Limb (tissue), 2 donors: ENCODE measurements around the gene CEACAM21.
"Not testable (repeated sequence)": the region's sequence is repeated elsewhere in the genome, so short reads cannot be mapped to it uniquely, and the experiment has no call there.

ENCODE experiments used
- DNase-seq, 2 donors: peaks; one replicate each; pipeline ENCODE4 v3.0.0-alpha.2; 2016; ENCODE audit errors: extremely low spot score in 2 of 2

Gene CEACAM21

DNA sequence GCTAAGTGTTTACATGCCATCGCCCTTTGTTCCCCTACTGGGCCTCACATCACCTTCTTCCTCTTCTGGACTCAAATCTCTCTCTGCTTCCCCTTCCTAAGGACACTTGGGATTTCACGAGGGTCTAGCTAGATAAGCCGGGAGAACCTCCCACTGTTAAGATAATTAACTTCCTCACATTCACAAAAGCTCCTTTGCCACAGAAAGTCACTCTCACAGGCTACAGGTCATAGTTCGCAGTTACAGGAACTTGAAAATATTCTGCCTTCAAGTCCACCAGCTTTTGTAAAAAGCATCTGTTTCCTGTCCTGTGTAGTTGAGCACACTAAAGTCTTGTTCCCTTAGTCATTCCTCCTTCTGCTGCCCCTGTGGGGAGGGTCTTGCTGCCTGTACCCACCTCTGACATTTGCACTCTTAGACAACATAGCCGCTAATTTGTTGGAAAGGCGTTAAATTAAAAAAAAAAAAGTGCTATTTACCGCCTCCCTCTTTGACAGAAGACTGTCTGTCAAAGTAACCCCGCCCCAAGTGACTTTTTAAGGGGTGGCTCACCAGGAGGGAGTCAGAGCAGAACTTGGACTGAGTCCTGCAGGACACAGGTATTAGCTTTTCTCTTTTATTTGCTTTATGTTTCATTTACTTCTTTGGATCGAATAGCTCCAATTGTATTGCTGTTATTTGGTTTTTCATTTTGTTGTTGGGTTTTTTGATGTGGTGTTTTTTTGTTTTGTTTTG lies 26.8 kb upstream of the CEACAM21 start:
- no peak for DNase-seq

DNA sequence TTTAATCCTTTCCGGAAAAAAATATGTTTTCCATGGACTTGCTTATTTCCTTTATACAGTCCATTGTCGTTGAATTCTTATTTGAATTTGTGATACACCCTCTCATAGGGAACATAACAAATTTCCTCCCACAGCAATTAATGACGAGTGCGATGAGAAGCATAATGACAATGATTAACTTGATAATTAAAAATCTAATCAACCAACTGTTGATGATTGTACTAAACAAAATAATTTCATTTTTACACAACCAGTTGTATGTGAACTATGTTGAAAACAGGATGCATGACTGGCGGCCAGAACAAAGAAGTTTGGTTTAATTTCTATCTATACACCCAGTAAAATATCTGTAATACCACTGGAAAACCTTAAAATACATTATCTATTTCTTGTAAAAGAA lies 26.1 kb upstream of the CEACAM21 start:
- DNase-seq = no peak

DNA sequence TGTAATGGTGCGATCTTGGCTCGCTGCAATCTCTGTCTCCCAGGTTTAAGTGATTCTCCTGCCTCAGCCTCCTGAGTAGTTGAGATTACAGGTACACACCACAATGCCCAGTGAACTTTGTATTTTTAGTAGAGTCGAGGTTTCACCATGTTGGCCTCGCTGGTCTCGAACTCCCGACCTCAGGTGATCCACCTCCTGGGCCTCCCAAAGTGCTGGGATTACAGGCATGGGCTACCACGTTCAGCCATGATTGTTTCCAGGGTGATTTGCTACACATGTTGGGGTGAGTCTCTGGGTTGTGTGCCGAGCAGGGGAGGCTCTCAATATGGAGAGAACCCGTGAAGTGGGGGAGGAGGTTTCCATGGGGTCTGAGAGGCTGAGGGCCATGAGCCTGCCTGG lies 24.8 kb upstream of the CEACAM21 start:
- DNase-seq = no peak

DNA sequence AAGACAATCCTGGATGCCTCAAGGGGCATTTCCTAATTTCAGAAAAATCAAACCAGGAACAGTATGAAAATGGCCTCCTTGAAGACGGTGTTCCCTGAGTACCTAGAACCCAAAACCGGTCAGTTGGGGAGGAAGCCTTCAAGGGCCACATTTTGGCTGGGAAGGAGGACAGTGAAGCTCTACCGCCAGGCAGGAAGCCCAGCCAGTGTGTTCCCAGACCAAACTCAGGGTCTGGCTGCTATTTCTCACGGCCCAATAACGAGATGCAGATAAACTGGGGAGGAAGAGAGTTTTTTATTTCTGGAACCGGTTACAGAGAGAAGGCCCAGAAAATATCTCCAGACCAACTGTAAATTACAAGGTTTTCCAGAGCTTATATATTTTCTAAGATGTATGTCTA lies 24.3 kb upstream of the CEACAM21 start:
- no peak for DNase-seq

DNA sequence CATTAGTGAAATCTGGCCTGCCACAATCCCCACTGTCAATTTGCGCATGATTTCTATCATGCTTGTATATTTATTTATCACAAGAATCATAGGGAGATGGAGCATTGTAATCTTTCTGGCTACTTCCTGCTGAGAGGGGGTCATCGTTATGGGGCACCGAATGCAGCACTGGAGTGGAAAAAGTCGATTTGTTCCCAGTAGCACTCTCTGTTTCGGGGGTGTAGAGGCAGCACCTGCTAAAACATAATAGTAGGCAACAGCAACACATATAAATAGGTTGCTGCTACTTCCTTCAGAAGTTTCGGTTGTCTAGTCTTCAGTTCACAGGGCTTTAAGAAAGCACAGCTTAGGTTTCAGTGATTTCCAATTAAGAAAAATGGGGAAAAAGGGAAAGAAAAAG lies 23.4 kb upstream of the CEACAM21 start:
- DNase-seq = no peak

DNA sequence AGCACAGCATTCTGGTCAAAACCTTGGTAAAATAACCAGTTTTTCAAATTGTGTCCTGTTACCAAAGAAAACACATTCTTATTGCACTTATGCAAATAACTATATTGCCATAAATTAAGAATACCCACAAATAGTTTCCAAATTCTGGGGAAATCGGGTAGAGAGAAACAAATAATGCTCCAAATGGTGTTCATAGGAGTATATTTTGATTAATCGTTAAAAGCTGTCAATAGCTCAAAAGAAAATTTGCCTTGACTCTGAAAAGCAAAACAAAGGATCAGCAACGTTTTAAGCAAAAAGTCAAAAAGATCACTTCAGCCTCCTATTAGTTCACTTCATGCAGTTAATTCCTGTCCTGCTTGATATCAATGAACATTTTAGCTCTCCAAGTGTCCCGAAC lies 22.2 kb upstream of the CEACAM21 start:
- no peak for DNase-seq

DNA sequence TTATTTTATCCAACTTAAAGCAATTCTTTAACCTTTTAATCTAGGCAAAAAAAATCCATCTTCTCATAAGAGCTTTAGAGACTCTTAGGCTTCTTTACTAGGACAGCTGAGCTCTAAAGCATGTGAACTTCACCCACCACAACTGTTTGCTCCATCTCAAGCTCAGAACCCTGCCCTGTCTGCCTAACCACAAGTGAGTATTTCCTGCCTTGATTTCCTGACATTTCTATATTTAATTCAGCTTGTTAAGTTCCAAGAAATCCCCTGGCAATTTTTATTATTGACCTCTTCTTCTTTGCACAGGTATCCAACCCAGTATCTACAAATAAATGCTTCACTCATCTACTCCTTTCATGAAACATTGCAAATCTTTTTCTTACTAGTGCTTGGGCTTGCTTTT lies 21.1 kb upstream of the CEACAM21 start:
- no peak for DNase-seq

DNA sequence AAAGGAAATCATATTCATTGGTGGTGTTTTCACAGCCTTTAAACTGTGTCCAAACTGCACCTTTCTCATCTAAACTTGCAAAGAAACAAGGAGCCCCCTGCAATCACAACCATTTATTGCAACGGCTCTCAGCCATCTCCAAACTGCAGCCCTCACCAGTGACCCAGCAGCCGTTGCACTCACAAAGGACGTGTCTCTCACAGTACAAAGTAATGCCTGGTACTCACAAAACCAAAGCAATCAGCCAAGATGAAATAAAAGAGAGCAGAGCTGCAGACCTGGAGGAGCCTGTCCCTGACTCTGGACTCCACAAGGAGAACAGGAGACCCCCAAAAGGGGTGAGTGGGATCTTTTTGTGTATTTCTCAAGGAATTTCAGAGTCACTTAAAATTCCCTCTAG lies 20.2 kb upstream of the CEACAM21 start:
- DNase-seq = no peak

DNA sequence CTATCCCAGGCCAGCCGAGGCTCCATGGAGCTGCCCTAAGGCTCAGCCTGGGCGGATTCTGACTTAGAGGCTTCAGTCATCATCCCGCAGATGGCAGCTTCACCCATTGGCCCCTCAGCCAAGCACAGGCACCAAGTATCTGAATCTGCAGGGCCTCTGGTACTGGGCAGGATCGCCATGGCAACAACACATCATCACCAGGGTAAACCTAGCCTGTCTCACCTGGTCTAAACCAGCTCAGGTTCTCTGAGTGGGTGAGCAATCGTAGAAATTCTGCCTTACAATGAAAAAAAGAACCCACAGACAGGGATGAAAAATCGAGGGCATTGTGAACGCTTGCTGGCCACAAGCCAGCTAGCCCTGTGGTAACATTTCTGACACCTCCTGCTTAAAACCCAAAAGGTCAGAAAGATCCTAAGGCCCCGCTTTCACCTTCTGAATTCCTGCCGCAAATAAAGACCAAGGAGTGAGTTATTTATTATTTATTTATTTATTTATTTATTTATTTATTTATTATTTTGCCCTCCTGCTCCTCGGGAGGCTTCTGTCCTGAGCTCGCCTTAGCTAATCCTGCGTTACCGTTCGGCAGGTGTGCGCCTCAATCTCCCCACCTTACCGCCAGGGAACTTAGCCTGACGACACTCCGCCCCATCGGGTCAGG lies 12.0 kb upstream of the CEACAM21 start:
- DNase-seq = no peak

DNA sequence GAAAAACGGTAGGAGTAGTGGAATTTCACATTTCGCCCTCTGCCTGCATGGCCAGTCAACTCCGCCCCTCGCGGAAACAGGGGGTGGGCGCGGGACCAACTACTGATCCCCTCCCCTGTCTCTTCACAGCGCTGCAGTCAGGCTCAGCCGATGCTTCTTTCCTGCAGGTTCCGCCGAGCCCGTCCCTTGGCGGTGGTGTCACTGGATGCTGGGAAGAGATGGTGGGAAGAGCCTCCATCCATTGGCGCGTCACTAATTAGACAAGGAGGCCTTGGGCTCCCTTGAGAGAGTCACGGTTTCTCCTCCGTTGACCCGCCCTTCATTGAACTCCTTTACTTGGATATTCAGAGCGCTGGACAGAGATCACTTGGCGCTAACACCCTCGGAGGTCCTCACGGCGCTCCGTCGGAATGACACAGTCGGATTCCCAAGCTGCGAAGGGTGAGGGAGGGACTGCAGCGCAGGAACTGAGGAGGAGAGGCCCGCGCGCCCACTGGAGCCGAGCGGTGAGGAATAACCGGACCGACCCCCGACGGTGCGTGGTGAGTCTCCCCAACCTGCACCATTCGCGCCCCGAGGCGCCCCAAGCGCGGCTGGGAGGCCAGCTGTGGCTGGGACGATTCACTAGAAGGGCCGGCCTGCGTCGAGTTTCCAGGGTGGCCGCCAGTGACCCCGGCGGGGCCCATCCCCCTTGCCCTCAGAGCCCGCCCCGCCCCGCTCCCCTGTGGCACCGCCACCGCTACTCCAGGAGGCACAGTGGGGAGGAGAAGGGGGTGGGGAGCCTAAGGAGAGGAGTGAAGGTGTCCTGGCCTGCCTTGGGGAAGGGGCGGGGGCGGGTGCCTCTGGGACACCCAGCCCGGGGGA lies 11.2 kb upstream of the CEACAM21 start:
- peak in 1 of 2 donors; percentile 38 for DNase-seq

DNA sequence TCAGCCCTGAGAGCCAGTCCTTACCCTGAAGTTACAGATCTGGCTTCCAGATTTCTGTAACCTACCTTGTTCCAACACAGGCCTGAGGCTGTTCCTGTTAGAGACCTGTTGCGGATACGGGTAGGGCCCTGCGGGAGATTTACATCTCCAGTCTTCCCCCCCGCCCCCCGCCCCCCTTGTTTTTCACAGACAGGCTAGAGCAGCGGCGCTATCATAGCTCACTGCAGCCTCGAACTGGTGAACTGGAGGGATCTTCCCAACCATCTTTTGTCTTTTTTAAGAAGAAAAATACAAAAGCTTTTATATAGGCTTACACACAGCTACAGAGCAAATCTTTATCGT lies 10.6 kb upstream of the CEACAM21 start:
- DNase-seq = no peak

DNA sequence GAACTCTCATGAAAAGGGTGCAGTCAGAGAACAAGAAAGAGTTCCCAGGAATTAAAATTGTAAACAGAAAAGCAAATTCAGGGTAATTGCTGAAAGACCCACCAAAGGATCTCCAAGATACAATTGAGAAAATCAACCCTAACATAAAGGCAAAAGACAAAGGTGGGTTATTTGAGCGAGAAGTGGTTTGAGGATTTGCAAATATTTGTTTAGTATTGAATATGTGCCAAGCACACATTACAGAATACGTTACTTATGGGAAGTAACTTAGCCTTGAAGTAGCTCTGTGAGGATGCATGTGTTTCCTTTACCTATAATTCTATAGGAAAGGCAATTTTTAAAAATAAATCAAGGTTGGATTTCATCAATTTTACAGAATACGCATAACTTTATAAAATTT lies 10.0 kb upstream of the CEACAM21 start:
- no peak for DNase-seq

DNA sequence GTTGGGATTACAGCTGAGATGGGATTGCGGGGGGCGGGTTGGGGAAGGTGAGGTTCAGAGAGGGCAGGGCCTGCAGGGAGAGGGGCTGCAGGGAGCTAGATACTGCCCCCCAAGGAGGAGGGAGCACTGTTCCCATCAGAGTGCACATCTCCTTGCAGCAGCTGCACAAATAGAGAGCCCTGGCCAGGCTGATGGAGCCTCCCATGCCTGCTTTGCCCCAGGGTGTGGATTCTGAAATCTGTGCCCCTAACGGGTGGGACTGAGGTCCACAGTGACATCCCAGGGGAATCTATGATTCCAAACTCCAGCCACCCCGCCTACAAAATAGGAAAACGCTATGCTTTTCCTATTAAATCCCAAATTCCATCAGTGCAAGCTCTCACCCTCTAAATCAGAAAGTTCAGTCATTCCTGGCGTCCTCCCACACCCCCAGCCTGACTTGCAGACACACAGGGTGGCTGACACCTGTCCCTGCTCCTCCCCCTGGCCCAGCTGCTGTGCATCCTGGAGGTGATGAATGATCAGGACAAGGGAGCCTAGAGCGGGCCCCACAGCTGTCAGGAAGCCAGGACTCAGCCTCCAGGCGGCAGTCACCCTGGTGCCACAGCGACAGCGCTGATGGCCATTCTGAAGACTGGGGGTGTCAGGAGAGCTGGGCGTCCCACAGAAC lies 6.3 kb upstream of the CEACAM21 start:
- peak in 1 of 2 donors; percentile 37 for DNase-seq

DNA sequence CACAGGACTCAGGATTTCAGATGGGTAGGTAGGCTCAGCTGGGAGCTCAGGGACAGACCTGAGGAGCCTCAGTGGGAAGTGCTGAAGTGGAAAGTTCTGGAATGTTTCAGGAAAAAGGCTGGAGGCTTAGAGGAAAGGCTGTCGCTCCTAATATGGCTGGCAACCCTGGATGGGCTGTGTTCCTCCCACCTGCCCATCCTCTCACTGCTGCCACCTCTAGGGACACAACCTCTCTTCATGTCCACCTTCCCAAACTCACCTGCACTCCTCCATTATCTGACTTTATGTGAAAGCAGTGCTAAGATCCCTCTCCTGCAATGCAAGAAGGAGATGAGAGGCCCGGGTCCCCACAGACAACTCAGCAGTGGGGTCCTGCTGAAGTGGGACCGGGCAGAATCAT lies 5.8 kb upstream of the CEACAM21 start:
- no peak for DNase-seq

DNA sequence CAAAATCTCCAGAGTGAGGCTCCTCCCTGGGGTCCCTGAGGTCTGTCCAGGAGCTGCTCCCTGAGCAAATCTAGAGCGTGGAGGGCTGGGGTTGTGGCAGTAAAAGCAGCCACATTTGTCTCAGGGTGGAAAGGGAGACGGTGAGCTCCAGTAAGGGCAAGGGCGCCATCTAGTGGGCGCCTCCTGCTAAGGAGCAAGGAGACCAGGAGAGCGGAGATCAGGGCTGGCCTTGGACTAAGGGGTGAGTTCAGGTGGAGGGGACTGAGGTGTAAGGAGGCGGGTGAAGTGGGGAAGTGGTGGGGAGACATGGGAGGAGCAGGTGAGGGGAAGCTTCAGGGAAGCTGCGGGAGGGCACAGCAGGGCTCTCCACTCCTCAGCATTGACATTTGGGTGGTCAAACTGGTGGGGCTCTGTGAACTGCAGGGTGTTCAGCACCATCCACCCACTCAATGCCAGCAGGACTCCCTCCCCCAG lies 5.3 kb upstream of the CEACAM21 start:
- DNase-seq = peak; percentile 59 to 80

DNA sequence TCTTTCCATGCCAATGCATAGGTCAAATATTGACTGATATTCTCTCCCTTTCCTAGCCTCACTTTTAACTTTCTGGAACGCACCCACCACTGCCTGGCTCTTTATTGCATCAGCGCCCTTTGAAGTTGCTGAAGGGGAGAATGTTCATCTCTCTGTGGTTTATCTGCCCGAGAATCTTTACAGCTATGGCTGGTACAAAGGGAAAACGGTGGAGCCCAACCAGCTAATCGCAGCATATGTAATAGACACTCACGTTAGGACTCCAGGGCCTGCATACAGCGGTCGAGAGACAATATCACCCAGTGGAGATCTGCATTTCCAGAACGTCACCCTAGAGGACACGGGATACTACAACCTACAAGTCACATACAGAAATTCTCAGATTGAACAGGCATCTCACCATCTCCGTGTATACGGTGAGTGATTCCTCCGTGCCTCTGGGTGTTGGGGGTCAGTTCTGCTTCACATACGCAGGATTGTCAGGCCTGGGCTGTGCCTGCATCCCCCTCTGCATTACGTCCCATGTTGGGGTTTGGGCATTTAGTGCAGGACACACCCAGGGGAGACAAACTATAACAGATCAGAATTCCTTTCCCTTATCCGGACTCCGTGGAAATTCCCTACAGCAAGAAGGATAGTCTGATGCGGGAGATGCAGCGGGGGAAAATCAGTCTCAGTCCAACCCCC lies 1.3 kb downstream of the CEACAM21 start:
- DNase-seq = no peak

DNA sequence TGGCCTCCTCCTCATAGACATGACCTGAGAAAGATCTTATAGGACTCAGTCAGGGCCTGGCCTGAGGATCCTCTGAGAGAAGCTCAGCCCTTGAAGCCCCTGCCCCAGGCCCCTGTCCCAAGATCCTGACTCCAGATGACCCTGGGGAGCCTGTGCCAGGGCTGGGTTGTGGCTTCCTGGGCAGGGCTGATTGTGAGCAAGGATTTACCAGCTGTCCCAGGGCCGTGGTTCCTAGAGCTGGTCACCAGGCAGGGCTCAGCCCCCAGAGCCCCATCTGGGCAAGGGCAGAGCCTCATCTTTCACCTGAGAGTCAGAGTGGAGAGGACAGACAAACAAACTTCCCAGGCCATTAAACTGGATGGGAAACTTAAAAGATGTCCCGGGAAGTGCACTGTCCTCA lies 1.9 kb downstream of the CEACAM21 start:
- DNase-seq = no peak

DNA sequence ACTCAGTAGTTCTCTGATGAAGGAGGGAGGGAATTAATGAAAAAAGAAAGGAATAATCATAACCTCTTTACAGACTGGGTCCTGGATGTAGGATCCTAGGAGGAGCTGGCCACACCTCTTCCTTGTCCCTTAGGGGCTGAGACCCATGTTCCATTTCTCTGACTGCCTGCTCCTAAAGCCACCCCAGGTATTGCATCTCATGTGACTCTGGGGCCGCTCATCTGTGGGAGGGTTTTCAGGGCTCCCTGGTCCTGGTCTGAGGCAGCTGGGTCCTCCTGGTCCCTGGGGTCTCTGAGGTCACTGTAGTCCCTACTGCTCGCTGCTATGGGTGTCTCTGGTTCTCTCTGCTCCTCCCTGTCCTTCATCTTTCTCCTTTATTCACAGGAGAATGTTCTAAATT lies 2.9 kb downstream of the CEACAM21 start:
- no peak for DNase-seq

DNA sequence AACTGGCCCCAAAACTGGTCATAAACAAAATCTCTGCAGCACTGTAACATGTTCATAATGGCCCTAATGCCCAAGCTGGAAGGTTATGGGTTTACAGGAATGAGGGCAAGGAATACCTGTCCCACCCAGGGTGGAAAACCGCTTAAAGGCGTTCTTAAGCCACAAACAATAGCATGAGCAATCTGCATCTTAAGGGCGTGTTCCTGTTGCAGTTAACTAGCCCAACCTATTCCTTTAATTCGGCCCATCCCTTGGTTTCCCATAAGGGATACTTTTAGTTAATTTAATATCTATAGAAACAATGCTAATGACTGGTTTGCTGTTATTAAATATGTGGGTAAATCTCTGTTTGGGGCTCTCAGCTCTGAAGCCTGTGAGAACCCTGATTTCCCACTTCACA lies 5.1 kb downstream of the CEACAM21 start:
- not testable (repeated sequence) for DNase-seq

DNA sequence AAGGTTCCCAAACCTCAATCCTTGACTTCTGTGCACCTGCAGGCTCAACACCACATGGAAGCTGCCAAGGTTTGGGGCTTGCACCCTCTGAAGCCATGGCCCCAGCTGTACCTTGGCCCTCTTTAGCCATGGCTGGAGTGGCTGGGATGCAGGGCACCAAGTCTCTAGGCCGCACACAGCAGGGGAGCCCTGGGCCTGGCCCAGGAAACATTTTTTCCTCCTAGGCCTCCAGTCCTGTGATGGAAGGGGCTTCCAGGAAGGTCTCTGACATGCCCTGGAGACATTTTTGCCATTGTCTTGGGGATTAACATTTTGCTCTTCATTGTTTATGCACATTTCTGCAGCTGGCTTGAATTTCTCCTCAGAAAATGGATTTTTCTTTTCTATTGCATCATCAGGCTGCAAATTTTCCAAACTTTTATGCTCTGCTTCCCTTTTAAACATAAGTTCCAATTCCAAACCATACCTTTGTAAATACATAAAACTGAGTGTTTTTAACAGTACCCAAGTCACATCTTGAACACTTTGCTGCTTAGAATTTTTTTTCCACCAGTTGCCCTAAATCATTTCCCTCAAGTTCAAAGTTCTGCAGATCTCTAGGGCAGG lies 6.7 kb downstream of the CEACAM21 start:
- DNase-seq = not testable (repeated sequence)
